Right lobe of liver (tissue), 6 donors: ENCODE results near the gene CD300A. TPM values are rescaled to one million over a fixed set of nuclear protein-coding genes. Genes with fewer than 3 reads are reported as not detected.

Source experiments
- ATAC-seq, 4 donors: fragments of 200-7000 bp; cut with Tn5 transposase; one replicate each; pipeline ENCODE4 v1.9.1; 2020; ENCODE audit warnings: mild to moderate bottlenecking in 4 of 4, moderate library complexity in 4 of 4
- DNase-seq, 3 donors: peaks; one replicate each; pipeline ENCODE4 v3.0.0-alpha.2; 2020
- H3K27ac ChIP-seq, 3 donors: fragments of 200-600 bp; one replicate each; pipeline ENCODE4 v1.8.0; 2022
- H3K27me3 ChIP-seq, 2 donors: fragments of 200-600 bp; one replicate each; pipeline ENCODE4 v1.8.0; 2022
- H3K36me3 ChIP-seq, 4 donors: fragments of 200-600 bp; sonication (generic) in 1 of 4; one replicate each; pipeline versions ENCODE4 v1.5.1 to v1.8.0; 2017 to 2022; ENCODE audit warnings: control low read depth in 1 of 4
- H3K4me1 ChIP-seq, 4 donors: fragments of 200-600 bp; sonication (generic) in 1 of 4; one replicate each; pipeline versions ENCODE4 v1.5.1 to v1.8.0; 2017 to 2022; ENCODE audit warnings: control low read depth in 1 of 4
- H3K4me3 ChIP-seq, 3 donors: fragments of 200-600 bp; one replicate each; pipeline ENCODE4 v1.8.0; 2022
- H3K9me3 ChIP-seq, 4 donors: fragments of 200-600 bp; sonication (generic) in 1 of 4; one replicate each; pipeline versions ENCODE4 v1.5.1 to v1.8.0; 2017 to 2022; ENCODE audit warnings: control low read depth in 1 of 4
- CTCF ChIP-seq, 4 donors: fragments of 200-600 bp in 3 of 4; fragments of 450-650 bp in 1 of 4; IDR thresholded peaks; one replicate each; pipeline versions ENCODE4 v1.5.1 to v1.8.0; 2016 to 2022; ENCODE audit warnings: antibody characterized with exemption in 4 of 4, mild to moderate bottlenecking in 2 of 4
- POLR2A ChIP-seq: fragments of 450-650 bp; IDR thresholded peaks from one replicate; pipeline ENCODE4 v1.6.1; 2017; ENCODE audit warnings: antibody characterized with exemption, mild to moderate bottlenecking
- WGBS: methylation state at CpG from one replicate; pipeline ENCODE4 v1.1.6; 2018; ENCODE audit warnings: low coverage, low lambda C conversion rate; ENCODE audit not compliant: insufficient coverage; ENCODE audit errors: missing lambda C conversion rate; 5-methylcytosine and 5-hydroxymethylcytosine counted together
- intact Hi-C, 2 donors: fragments of 100-400 bp; cut with DNase I; formaldehyde crosslinking; loops; one replicate each; pipeline versions ENCODE4 v1.11.2 to v1.14.1; 2022
- total RNA-seq, 6 experiments: library from RNA; depleted of rRNA in 2 of 6; stranded (reverse); fragments of >200 nt in 2 of 6; fragmentation: NEBNext Ultra II Directional in 3 of 6; extraction: Animal tissue kit (Norgen Biotek cat#: 25700) in 3 of 6; gene quantifications; one replicate each; pipeline versions ENCODE4 v1.1.0 to v1.2.4, GENCODE V29; 2016 to 2023
- donor health status: DM: no; HTN: yes; CAD: no.
- donor health status: DM: no; HTN: no; CAD: no.
- donor health status: DM: no; HTN: no; CAD: no.
- donor health status: DM: no; HTN: yes; CAD: no.
- donor health status: DM: no; HTN: yes; CAD: no.

CD300A gene
- total RNA-seq, 6 experiments from 2014 or later = 4.8 to 16.6 (median 6.6) TPM

GRCh38 chr17:74480290-74480689, 13.9 kb downstream of the CD300A start:
- H3K27ac ChIP-seq = no peak overlapping the region
- H3K4me3 ChIP-seq = no peak overlapping the region
- no CpG with 5 or more reads among the region's 8 CpGs for WGBS
- ATAC-seq = no peak
- no peaks in the 10 kb centered on the region for H3K27me3 ChIP-seq
- peaks cover 0 to 3% (median 0%) of the 10 kb centered on the region in 4 donors for H3K4me1 ChIP-seq
- no peaks in the 10 kb centered on the region for H3K9me3 ChIP-seq
- TF ChIP-seq POLR2A (no peak), CTCF (IDR thresholded peaks at IDR 0.05) (no peak)
- no peak for DNase-seq
- H3K36me3 ChIP-seq = no peaks in the 10 kb centered on the region
- intact Hi-C loops = no loop called here

- no peaks in the 10 kb centered on the region for H3K36me3 ChIP-seq
- ATAC-seq (no peak), DNase-seq (no peak)
- TF ChIP-seq CTCF (IDR thresholded peaks at IDR 0.05) = no peak
- no peak for TF ChIP-seq POLR2A
- H3K4me3 ChIP-seq = no peak overlapping the region
- 56% methylated on average over 2 of the region's 7 CpGs for WGBS
- H3K9me3 ChIP-seq = no peaks in the 10 kb centered on the region
- intact Hi-C loops = no loop called here
- H3K4me1 ChIP-seq = peaks cover 0 to 3% (median 0%) of the 10 kb centered on the region in 4 donors
- no peak overlapping the region for H3K27ac ChIP-seq
- no peaks in the 10 kb centered on the region for H3K27me3 ChIP-seq
Observed at GRCh38 chr17:74481621-74482020, 15.2 kb downstream of the CD300A start.

- peak in 1 of 3 donors; percentile 42 for DNase-seq
- WGBS = 60% methylated on average over 4 of the region's 9 CpGs
Observed at GRCh38 chr17:74484066-74484465, 17.6 kb downstream of the CD300A start.

GRCh38 chr17:74485022-74485743, 18.7 kb downstream of the CD300A start:
- H3K4me1 ChIP-seq = no peaks in the 10 kb centered on the region
- H3K27me3 ChIP-seq = no peaks in the 10 kb centered on the region
- no peak overlapping the region for H3K27ac ChIP-seq
- peak in 1 of 3 donors; percentile 30 for DNase-seq
- no peak for TF ChIP-seq POLR2A
- no peak for TF ChIP-seq CTCF (IDR thresholded peaks at IDR 0.05)
- intact Hi-C loops = no loop called here
- H3K9me3 ChIP-seq = no peaks in the 10 kb centered on the region
- no peaks in the 10 kb centered on the region for H3K36me3 ChIP-seq
- ATAC-seq = peak; percentile 14 to 71 (median 32)
- no peak overlapping the region for H3K4me3 ChIP-seq
- 50% methylated on average over 7 of the region's 9 CpGs for WGBS

More at GRCh38 chr17:74484066-74484465, 17.6 kb downstream of the CD300A start:
- H3K27me3 ChIP-seq = no peaks in the 10 kb centered on the region
- no peak for ATAC-seq
- no peak for TF ChIP-seq CTCF (IDR thresholded peaks at IDR 0.05)
- no peak for TF ChIP-seq POLR2A
- H3K4me1 ChIP-seq = peaks cover 0 to 3% (median 0%) of the 10 kb centered on the region in 4 donors
- intact Hi-C loops = no loop called here
- no peak overlapping the region for H3K27ac ChIP-seq
- no peak overlapping the region for H3K4me3 ChIP-seq
- no peaks in the 10 kb centered on the region for H3K36me3 ChIP-seq
- no peaks in the 10 kb centered on the region for H3K9me3 ChIP-seq
